ENCODE measurements around the gene TMEM130.
"Not testable (repeated sequence)": the region's sequence is repeated elsewhere in the genome, so short reads cannot be mapped to it uniquely, and the experiment has no call there.

The TMEM130 gene

DNA sequence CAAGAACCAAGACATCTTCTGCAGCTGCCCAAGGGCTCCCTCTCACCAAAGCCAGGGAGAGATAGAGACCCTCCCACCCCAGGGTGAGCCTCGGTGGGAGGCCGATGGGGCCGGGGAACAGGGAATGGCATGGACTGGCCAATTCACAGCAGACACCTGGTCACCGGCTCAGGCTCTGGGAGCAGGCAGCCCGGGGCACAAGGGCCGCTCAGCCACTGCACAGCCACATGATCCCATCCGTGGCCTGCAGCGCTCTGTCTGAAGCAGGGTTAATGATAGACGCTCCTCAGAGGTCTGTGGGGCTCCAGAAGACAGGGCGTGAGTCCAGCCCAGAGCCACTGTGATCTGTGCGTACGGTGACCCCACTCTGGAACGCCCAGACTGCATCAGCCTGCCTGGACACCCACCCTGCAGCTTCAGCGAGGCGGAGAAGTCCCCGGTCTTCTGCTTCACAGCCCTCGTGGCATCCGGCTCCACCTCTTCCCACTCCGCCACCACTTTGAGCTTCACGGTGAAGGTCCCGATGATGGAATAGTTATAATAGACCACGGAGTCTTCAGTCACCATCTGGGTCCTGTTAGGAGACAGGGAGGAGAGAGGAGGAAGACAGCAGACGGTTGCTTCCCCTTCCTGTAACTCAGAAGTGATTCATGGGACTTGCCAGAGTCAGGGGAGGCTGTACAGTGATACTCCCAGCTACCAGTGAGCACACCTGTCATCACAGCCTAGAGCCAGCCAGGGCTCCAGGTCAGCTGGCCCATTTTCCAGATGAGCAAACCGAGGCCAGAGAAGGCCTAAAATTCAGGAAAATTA is 14.0 kb downstream of the TMEM130 start:
- in situ Hi-C loops (cut with HindIII; ENCODE audit: low sequenced_read_pairs) = loop anchor here (25.0 kb wide), 1 partner anchor 419 kb away; no protein-coding TSS in a partner anchor

DNA sequence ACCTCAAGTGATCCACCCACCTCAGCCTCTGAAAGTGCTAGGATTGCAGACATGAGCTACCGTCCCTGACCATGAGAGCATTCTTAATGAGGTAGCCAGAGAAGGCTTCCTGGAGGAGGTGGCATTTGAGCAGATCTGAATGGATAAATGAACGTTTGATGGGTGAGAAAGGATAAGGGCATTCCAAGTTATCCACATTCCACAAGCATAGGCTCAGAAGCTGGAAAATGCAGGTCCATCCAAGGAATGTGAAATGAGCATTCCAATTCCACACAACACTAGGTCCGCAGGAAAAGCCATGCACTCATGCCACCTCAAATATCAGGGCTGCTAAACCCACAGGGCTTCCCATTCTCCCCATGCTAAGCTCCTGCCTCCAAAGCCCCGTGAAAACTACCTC is 17.0 kb downstream of the TMEM130 start:
- in situ Hi-C loops (cut with HindIII; ENCODE audit: low sequenced_read_pairs) = loop anchor here (25.0 kb wide), 1 partner anchor 416 kb away; no protein-coding TSS in a partner anchor

DNA sequence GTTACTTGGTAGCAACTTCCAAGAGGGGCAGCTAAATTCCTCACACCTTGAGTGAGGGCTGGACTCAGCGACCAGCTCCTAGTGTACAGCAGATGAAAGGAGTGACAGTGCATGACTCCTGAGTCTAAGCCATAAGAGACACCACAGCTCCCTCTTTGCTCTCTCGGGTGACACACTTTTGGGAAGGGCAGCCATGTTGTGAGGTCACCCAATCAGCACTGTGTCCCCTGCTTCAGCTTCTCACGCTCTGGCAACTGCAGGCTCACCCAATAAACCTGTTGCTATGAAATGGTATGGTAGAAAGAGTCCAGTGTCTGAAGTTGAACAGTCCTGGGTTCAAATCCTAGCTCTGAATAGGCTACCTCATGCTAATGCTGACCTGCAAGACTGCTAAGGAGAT is 20.9 kb downstream of the TMEM130 start:
- in situ Hi-C loops (cut with HindIII; ENCODE audit: low sequenced_read_pairs) = no loop called here

DNA sequence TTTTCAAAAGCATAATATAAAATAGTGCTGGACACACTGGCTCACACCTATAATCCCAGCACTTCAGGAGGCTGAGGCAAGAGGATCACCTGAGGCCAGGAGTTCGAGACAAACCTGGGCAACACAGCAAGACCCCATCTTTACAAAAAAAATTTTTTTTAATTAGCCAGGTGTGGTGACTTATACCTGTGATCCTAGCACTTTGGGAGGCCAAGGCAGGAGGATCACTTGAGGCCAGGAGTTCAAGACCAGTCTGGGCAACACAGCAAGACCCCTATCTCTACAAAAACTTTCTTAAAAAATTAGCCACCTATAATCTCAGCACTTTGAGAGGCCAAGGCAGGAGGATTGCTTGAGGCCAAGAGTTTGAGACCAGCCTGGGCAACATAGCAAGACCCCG is 27.3 kb downstream of the TMEM130 start:
- in situ Hi-C loops (cut with HindIII; ENCODE audit: low sequenced_read_pairs) = not testable (repeated sequence)

DNA sequence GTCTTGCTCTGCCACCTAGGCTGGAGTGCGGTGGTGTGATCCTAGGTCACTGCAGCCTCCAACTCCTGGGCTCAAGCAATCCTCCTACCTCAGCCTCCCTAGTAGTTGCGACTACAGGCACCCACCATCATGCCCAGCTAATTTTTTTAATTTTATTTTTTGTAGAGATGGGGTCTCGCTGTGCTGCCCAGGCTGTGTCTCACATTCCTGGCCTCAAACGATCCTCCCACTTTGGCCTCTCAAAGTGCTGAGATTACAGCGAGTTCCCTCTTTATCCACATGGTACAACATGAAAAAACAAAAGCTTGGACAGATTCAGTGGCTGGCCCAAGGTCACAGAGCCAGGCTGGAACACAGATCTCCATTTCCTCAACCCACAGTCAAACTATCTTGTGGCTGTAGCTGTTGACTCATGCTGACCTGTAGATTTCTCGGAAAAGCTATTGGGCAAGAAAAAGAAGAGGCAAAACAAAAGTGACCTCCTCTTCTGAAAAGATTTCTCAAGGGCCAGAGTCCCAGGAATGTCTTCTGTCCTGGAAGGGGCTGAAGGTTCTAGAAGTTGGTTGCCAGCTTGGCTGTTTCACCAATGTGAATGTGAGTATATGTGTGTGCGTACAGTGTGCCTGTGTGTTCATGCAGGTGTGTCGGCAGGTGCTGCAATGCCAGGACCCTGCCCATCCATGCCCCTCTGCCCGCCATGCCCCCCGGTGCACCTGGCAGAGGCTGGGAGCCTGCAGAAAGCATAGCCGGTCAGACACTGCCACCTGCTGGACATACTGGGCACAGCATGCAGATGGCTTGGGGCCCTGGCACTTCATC is 28.4 kb downstream of the TMEM130 start:
- in situ Hi-C loops (cut with HindIII; ENCODE audit: low sequenced_read_pairs) = no loop called here

DNA sequence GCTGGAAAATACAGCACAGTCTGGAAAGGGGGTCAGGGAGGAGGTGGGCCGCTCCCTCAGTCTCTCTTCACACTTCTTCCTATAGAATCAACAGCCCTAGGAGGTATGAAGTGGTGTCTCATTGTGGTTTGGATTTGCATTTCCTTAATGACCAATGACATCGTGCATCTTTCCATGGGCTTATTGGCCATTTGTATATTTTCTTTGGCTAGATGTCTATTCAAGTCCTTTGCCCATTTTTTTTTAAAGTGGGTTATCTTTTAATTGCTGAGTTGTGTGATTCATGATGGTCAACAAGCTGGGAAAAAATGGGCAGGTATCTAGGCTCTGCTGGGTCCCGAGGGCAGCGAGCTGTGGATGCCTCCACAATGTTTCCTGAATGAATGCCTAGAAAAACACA is 29.1 kb downstream of the TMEM130 start:
- in situ Hi-C loops (cut with HindIII; ENCODE audit: low sequenced_read_pairs) = no loop called here

DNA sequence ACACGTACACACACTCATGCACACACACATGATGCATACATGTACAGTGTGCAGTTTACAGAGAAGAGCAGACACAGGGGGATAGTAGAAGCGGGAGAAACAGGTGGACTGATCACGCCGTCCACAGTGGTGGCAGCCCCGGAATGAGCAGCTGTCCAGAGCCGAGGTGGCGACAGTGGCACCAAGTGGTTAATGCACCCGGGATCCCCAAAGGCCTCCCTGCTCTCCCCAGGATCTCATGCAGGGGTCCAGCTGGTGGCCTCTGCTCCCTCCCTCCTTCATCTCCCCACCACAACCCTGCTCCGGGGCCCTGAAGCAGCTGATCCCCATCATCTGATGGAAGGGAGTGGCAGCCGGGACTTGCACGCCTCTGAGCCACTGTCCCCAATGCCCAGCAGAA is 29.7 kb downstream of the TMEM130 start:
- in situ Hi-C loops (cut with HindIII; ENCODE audit: low sequenced_read_pairs) = no loop called here

DNA sequence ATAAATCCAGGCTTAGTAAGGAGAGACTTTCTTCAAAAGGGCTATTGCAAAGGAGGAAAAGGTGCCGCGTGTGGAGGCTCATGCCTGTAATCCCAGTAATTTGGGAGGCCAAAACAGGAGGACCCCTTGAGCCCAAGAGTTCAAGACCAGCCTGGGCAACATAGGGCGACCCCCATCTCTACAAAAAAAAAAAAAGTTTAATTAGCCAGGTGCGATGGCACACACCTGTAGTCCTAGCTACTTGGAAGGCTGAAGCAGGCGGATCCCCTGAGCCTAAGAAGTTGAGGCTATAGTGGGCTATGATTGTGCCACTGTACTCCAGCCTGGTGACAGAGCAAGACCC is 32.2 kb downstream of the TMEM130 start:
- in situ Hi-C loops (cut with HindIII; ENCODE audit: low sequenced_read_pairs) = no loop called here

DNA sequence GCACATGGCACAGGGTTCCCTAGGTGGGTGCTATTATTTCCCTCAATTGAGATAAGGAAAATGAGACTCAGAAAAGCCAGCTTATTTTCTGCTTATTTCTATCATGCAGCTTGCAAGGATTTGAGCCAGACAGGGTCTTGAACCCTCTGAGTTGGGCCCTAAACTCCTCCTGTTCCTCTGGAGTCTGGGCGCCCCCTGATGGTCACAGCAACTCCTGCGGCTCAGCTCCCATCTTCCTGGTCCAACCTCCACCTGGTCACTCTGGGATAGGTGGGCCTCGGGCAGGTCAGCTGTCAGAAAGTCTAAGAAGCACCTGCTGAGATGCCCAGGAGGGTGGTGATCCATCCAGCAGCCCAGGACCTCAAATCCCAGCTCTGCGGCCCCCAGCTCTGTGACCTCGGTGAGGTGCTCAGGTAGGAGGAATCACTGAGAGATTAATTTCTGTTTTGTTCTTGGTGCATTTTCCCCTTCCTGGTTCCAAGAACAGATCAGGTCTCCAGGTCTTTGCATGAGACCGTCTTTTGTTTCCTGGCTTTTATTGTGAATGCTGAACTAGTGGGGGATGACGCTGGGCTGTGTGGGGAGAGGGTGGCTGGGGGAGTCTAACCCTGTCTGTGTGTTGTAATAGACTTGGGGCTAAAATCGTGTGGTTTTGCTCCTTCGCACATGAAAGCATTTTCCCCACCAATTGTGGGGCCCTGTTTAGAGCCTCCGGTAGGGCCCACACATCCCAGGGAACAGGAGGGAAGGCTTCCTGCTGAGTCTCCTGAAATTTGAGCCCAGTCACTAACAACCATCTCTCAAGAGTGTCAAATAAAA is 32.8 kb downstream of the TMEM130 start:
- in situ Hi-C loops (cut with HindIII; ENCODE audit: low sequenced_read_pairs) = no loop called here

DNA sequence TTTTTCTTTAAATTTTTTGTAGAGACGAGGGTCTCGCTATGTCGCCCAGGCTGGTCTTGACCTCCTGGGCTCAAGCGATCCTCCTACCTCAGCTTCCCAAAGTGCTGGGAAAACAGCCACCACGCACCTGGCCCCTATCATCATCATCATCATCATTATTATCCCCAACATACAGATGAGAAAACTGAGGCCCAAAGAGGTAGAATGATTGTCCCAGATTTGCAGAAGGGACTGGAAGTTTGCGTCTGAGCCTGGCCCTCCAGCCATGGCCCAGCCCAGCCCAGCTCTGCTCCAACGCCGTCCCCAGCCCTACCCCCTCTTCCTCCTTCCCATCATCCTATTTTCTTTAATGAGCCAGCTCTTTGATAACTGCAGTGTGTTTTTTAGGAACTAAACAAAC is 34.9 kb downstream of the TMEM130 start:
- in situ Hi-C loops (cut with HindIII; ENCODE audit: low sequenced_read_pairs) = no loop called here

DNA sequence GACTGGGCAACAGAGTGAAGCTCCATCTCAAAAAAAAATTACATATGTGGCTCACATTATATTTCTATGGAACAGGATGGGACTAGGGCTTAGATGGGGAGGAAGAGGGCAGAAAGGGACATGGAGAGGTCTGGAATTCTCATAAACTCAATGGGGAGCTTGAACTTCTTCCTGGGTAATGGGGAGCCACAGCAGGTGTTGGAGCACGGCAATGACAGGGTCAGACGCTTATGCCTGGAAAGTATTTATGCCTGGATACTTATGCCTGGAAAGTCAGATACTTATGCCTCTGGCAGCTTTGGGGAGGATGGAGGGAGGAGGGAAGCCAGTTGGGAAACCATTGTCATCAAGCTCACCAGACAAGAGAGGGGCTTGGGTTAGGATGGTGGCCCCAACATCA is 36.8 kb downstream of the TMEM130 start:
- in situ Hi-C loops (cut with HindIII; ENCODE audit: low sequenced_read_pairs) = no loop called here

DNA sequence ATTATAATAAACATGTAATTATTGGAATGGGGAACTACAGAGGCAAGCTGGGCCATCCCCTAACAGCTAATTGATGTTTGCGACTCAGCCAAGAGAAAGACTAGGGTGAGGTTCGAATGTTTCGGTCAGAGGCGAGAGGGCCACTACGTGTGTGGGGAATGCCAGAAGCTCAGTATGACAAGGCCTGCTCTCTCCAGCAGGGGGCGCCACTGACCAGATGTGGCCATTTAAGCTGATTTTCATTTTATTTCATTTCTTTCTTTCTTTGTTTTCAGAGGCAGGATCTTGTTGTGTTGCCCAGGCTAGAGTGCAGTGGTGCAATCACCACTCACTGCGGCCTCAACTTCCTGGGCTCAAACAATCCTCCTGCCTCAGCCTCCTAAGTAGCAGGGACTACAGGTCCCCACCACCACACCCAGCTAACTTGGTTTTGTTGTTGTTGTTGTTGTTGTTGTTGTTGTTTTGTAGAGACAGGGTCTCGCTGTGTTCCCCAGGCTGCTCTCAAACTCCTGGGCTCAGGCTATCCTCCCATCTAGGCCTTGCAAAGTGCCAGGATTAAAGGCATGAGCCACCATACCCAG is 38.1 kb downstream of the TMEM130 start:
- in situ Hi-C loops (cut with HindIII; ENCODE audit: low sequenced_read_pairs) = no loop called here

DNA sequence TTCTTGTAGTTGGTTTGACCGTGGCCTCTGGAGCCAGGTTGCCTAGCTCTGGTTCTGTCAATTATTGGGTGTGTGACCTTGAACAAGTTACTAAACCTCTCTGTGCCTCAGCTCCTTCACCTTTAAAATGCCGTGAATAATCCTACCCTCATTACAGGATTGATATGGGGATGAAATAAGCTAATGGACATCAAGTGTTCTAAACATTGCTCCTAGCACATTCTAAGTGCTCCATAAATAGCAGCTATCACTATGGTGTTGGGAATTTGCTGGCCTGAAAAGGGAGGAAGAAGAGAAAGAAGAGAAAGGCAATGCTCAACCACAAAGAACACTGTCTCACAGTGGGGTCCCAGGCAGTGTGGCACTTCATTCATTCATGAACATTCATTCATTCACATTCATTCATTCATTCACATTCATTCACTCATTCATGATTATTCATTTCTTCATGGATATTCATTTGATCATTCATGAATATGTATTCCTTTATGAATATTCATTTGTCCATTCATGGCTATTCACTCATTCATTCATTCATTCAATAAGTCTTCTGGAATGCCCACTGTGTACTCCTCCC is 38.8 kb downstream of the TMEM130 start:
- in situ Hi-C loops (cut with HindIII; ENCODE audit: low sequenced_read_pairs) = no loop called here

DNA sequence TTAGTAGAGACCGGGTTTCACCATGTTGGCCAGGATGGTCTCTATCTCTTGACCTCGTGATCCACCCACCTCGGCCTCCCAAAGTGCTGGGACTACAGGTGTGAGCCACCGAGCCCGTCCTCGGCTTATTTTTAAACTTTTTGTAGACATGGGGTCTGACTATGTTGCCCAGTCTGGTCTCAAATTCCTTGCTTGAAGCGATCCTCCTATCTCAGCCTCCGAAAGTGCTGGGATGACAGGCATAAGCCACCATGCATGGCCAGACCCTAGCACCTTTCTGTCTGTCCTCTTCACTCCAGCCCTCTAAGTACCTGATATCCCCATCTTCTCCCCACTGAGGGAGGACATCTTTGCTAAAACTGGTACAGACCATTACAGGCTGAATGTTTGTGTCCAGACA is 41.4 kb downstream of the TMEM130 start:
- in situ Hi-C loops (cut with HindIII; ENCODE audit: low sequenced_read_pairs) = no loop called here

DNA sequence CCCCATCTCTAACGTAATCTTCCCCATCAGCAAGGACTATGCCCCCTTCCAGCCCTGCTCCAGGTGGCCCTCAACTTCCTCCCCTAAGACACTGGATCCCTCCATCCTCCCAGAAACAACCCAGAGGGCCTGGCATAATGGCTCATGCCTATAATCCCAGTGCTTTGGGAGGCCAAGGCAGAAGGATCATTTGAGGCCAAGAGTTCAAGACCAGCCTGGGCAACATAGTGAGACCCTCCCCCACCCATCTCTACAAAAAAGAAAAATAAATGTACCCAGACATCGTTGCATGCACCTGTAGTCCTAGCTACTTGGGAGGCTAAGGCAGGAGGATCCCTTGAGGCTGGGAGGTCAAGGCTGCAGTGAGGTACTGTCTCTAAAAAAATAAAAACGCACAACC is 42.6 kb downstream of the TMEM130 start:
- in situ Hi-C loops (cut with HindIII; ENCODE audit: low sequenced_read_pairs) = no loop called here

DNA sequence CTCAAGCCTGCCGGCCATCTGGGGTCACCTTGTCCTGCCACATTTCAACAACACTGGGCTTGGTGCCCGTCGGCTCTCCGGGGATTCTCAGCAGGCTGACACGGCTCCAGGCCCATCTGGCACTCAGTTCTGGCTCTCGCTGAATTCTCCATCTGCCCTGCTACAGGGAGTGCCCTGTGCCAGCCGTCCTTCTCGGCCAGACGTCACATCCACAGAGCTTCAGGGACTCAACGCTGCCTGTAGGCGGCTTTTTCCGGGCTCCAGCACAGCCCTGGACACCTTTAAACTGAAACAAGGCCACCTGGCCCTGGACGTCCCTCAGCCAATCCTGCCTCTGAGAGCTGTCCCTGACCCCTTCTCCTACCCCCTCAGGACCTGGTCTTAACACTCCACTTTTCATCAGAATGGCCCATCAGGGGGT is 43.0 kb downstream of the TMEM130 start:
- in situ Hi-C loops (cut with HindIII; ENCODE audit: low sequenced_read_pairs) = no loop called here

DNA sequence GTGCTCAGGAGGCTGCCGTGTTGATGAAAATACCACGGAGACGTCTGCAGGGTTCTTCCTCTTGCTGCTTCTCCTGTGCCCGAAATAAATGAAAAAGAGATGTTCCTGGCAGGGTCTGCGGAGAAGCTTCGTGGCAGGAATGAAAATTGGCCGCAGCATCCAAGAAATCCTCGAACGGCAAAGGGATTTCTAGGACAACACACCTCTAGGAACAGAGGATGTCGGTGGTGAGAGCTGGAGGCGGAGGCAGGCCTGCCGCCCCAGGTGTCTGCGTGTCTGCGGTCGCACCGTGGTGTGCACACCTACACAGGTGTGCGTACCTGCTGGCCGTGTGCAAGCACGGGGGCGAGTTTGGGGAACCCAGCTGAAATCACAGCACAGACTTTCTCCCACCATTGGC is 43.4 kb downstream of the TMEM130 start:
- in situ Hi-C loops (cut with HindIII; ENCODE audit: low sequenced_read_pairs) = no loop called here

DNA sequence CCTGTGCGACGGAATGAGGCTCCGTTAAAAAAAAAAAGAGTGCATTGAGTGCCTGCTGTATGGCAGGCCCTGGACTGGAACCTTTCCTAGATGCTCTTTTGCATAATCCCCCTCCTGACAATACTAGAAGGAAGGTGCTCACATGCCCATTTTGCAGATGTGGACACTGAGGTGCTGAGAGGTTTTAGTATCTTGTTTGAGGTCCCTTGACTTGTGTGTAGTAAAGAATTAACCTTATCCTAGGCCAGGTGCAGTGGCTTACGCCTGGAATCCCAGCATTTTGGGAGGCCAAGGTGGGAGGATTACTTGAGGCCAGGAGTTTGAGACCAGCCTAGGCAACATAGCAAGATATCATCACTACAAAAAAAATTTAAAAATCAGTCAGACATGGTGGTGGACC is 46.6 kb downstream of the TMEM130 start:
- in situ Hi-C loops (cut with HindIII; ENCODE audit: low sequenced_read_pairs) = no loop called here

DNA sequence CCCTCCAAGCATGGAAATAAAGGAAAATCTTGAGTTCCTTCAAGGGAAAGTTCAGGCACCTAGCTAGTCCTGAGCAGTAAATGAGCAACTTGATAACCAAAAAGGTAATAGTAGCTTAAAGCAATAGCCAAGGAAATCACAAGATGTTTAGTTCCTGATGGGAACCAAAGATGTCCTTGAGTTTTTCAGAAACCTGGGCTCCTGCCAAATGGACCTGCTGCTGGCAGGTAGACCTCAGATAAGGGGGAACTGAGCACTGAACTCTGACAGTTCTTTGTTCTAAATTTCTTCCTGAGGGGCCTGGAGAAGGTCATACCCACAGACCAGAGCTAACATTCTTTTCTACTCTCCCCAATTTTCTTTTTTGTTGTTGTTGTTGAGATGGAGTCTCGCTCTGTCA is 48.5 kb downstream of the TMEM130 start:
- in situ Hi-C loops (cut with HindIII; ENCODE audit: low sequenced_read_pairs) = no loop called here

DNA sequence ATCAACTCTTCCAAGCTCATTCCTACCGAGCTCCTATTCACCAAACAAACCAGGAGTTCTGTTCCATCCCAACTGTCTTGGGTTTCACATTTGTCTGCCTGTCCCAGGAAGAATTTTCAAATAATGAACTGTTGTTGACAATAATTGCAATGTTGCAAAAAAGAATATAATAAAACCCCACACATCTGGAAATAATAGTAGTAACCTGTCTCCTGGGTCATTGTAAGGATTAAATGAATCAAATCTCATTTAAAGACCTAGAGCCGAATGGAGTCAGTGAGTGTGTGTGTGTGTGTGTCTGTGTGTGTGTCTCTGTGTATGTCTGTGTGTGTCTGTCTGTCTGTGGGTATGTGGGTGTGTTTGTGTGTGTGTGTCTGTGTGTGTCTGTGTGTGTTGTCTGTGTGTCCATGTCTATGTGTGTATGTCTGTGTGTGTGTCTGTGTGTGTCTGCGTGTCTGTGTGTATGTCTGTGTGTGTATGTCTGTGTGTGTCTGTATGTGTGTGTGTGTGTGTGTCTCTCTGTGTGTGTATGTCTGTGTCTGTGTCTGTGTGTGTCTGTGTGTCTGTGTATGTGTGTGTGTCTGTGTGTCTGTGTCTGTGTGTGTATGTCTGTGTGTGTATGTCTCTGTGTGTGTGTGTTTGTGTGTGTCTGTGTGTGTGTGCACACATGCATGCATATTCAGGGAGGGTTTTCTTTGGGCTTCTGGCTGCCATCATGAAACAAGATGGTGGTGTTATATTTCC is 52.7 kb downstream of the TMEM130 start:
- in situ Hi-C loops (cut with HindIII; ENCODE audit: low sequenced_read_pairs) = no loop called here
